ENCODE data around the gene TMUB2.

Gene TMUB2

GRCh38 chr17:44176671-44177501, 9.9 kb upstream of the TMUB2 start:
- FAIRE-seq = no peak

GRCh38 chr17:44177640-44178039, 9.1 kb upstream of the TMUB2 start:
- no peak for FAIRE-seq

- no peak for FAIRE-seq
These were observed 8.6 kb upstream of the TMUB2 start for GRCh38 chr17:44178133-44178532.

GRCh38 chr17:44183024-44183423, 3.7 kb upstream of the TMUB2 start:
- FAIRE-seq = no peak

GRCh38 chr17:44184212-44184810, 2.5 kb upstream of the TMUB2 start:
- no peak for FAIRE-seq

- no peak for FAIRE-seq
These were observed 543 bp downstream of the TMUB2 start for GRCh38 chr17:44187131-44187899.

- FAIRE-seq = no peak
These were observed 2.0 kb downstream of the TMUB2 start for GRCh38 chr17:44188576-44189403.

GRCh38 chr17:44190481-44190880, 3.7 kb downstream of the TMUB2 start:
- FAIRE-seq = no peak

- no peak for FAIRE-seq
These were observed 4.6 kb downstream of the TMUB2 start for GRCh38 chr17:44191369-44191768.

- no peak for FAIRE-seq
These were observed 5.2 kb downstream of the TMUB2 start for GRCh38 chr17:44191941-44192496.

GRCh38 chr17:44192750-44193149, 6.0 kb downstream of the TMUB2 start:
- FAIRE-seq = no peak

- no peak for FAIRE-seq
These were observed 6.7 kb downstream of the TMUB2 start for GRCh38 chr17:44193326-44194084.

GRCh38 chr17:44197107-44197506, 10.3 kb downstream of the TMUB2 start:
- FAIRE-seq = no peak

GRCh38 chr17:44197980-44198720, 11.4 kb downstream of the TMUB2 start:
- no peak for FAIRE-seq

GRCh38 chr17:44198721-44199552, 12.2 kb downstream of the TMUB2 start:
- FAIRE-seq = no peak

GRCh38 chr17:44199553-44200477, 13.0 kb downstream of the TMUB2 start, which contains the start of gene ATXN7L3:
Gene ATXN7L3 (minus strand): TSS chr17:44199884. CDS start chr17:44198070, 1,814 bp downstream.
- no peak for FAIRE-seq

GRCh38 chr17:44200478-44201155, 13.8 kb downstream of the TMUB2 start:
- no peak for FAIRE-seq

- no peak for FAIRE-seq
These were observed 16.0 kb downstream of the TMUB2 start for GRCh38 chr17:44202756-44203155.
